ENCODE results near the gene RHOBTB3.

The RHOBTB3 gene

GRCh38 chr5:95734187-95734586 is 3.1 kb downstream of the RHOBTB3 start:
- Histone ChIP-seq H3K4me3 (ENCODE audit: low read length, poor library complexity, severe bottlenecking) (peak overlapping the region; percentile 88), H4K20me1 (ENCODE audit: insufficient read depth, low read length, poor library complexity, severe bottlenecking) (peaks cover 48% of the 10 kb centered on the region), H3K4me2 (ENCODE audit: low read depth, low read length, poor library complexity, severe bottlenecking) (peak overlapping the region; percentile 85), H3K9me2 (replicated peaks; ENCODE audit: low read depth, low read length) (no peaks in the 10 kb centered on the region), H3K4me1 (ENCODE audit: insufficient read depth, low read length, poor library complexity, severe bottlenecking) (peaks cover 84% of the 10 kb centered on the region), H3F3A (ENCODE audit: low read depth) (no peaks in the 10 kb centered on the region), H3K79me2 (ENCODE audit: insufficient read depth, low read length) (peaks cover 88% of the 10 kb centered on the region), H3K9me3 (ENCODE audit: insufficient read depth, low read depth, low read length) (no peaks in the 10 kb centered on the region), H3K36me3 (ENCODE audit: insufficient read depth, low read length) (peaks cover 5% of the 10 kb centered on the region; the same call in 1 of the 2 replicates), H2AFZ (ENCODE audit: low read length) (no peak overlapping the region), H3K27me3 (ENCODE audit: insufficient read depth, low read length, poor library complexity, severe bottlenecking) (no peaks in the 10 kb centered on the region), H3K9ac (ENCODE audit: low read depth, low read length, poor library complexity, severe bottlenecking) (peak overlapping the region; percentile 87)
- TF ChIP-seq EZH2phosphoT487 (IDR thresholded peaks at IDR 0.05; ENCODE audit: borderline replicate concordance) = no peak
- TF ChIP-seq CTCF (conservative IDR thresholded peaks at IDR 0.05; ENCODE audit: low read length) = no peak

GRCh38 chr5:95734906-95735305 is 3.8 kb downstream of the RHOBTB3 start:
- peaks cover 48% of the 10 kb centered on the region for H4K20me1 ChIP-seq (ENCODE audit: insufficient read depth, low read length, poor library complexity, severe bottlenecking)
- H3K4me1 ChIP-seq (ENCODE audit: insufficient read depth, low read length, poor library complexity, severe bottlenecking) = peaks cover 77% of the 10 kb centered on the region
- peaks cover 88% of the 10 kb centered on the region for H3K79me2 ChIP-seq (ENCODE audit: insufficient read depth, low read length)
- H3K36me3 ChIP-seq (ENCODE audit: insufficient read depth, low read length) = peaks cover 6% of the 10 kb centered on the region; the same call in 1 of the 2 replicates
- peak overlapping the region; percentile 52 for H3K9ac ChIP-seq (ENCODE audit: low read depth, low read length, poor library complexity, severe bottlenecking)
- no peaks in the 10 kb centered on the region for H3K27me3 ChIP-seq (ENCODE audit: insufficient read depth, low read length, poor library complexity, severe bottlenecking)
- peak overlapping the region; percentile 85 for H3K4me2 ChIP-seq (ENCODE audit: low read depth, low read length, poor library complexity, severe bottlenecking)
- peak overlapping the region; percentile 88 for H3K4me3 ChIP-seq (ENCODE audit: low read length, poor library complexity, severe bottlenecking)
- no peak overlapping the region for H2AFZ ChIP-seq (ENCODE audit: low read length)
- H3F3A ChIP-seq (ENCODE audit: low read depth) = no peaks in the 10 kb centered on the region
- TF ChIP-seq EZH2phosphoT487 (IDR thresholded peaks at IDR 0.05; ENCODE audit: borderline replicate concordance) (no peak), CTCF (conservative IDR thresholded peaks at IDR 0.05; ENCODE audit: low read length) (no peak)
- H3K9me3 ChIP-seq (ENCODE audit: insufficient read depth, low read depth, low read length) = no peaks in the 10 kb centered on the region
- no peaks in the 10 kb centered on the region for H3K9me2 ChIP-seq (replicated peaks; ENCODE audit: low read depth, low read length)

- no peaks in the 10 kb centered on the region for H3K9me3 ChIP-seq (ENCODE audit: insufficient read depth, low read depth, low read length)
- no peaks in the 10 kb centered on the region for H3F3A ChIP-seq (ENCODE audit: low read depth)
- no peaks in the 10 kb centered on the region for H3K9me2 ChIP-seq (replicated peaks; ENCODE audit: low read depth, low read length)
- peak overlapping the region; percentile 85 for H3K4me2 ChIP-seq (ENCODE audit: low read depth, low read length, poor library complexity, severe bottlenecking)
- H3K4me3 ChIP-seq (ENCODE audit: low read length, poor library complexity, severe bottlenecking) = peak overlapping the region; percentile 88
- H3K36me3 ChIP-seq (ENCODE audit: insufficient read depth, low read length) = peaks cover 6% of the 10 kb centered on the region; the same call in 1 of the 2 replicates
- peaks cover 48% of the 10 kb centered on the region for H4K20me1 ChIP-seq (ENCODE audit: insufficient read depth, low read length, poor library complexity, severe bottlenecking)
- H3K9ac ChIP-seq (ENCODE audit: low read depth, low read length, poor library complexity, severe bottlenecking) = peak overlapping the region; percentile 52
- no peak for TF ChIP-seq EZH2phosphoT487 (IDR thresholded peaks at IDR 0.05; ENCODE audit: borderline replicate concordance)
- TF ChIP-seq CTCF (conservative IDR thresholded peaks at IDR 0.05; ENCODE audit: low read length) = no peak
- H2AFZ ChIP-seq (ENCODE audit: low read length) = no peak overlapping the region
- no peaks in the 10 kb centered on the region for H3K27me3 ChIP-seq (ENCODE audit: insufficient read depth, low read length, poor library complexity, severe bottlenecking)
- H3K79me2 ChIP-seq (ENCODE audit: insufficient read depth, low read length) = peaks cover 88% of the 10 kb centered on the region
- H3K4me1 ChIP-seq (ENCODE audit: insufficient read depth, low read length, poor library complexity, severe bottlenecking) = peaks cover 76% of the 10 kb centered on the region
Measured at GRCh38 chr5:95735406-95735805, 4.3 kb downstream of the RHOBTB3 start.
